GM12801 (cell line): ENCODE measurements around the gene IFT172.

Source experiments
- CTCF ChIP-seq: IDR thresholded peaks from one replicate; pipeline ENCODE4 v1.5.1; 2011; ENCODE audit warnings: control low read depth; ENCODE audit not compliant: insufficient read length; ENCODE audit errors: extremely low read depth

Gene IFT172

GRCh38 chr2:27492557-27492956 is 3.0 kb upstream of the IFT172 start:
- TF ChIP-seq CTCF, result no peak

GRCh38 chr2:27489118-27489497 is 435 bp downstream of the IFT172 start:
- no peak for TF ChIP-seq CTCF

- no peak for TF ChIP-seq CTCF
Measured at GRCh38 chr2:27485496-27485895, 4.0 kb downstream of the IFT172 start.

GRCh38 chr2:27471961-27472360 is 17.6 kb downstream of the IFT172 start:
- TF ChIP-seq CTCF, result no peak

GRCh38 chr2:27464443-27464842 is 25.1 kb downstream of the IFT172 start:
- no peak for TF ChIP-seq CTCF

- no peak for TF ChIP-seq CTCF
Measured at GRCh38 chr2:27461118-27461517, 28.4 kb downstream of the IFT172 start.

- TF ChIP-seq CTCF, result no peak
Measured at GRCh38 chr2:27453968-27454367, 35.6 kb downstream of the IFT172 start.

GRCh38 chr2:27451095-27451494 is 38.4 kb downstream of the IFT172 start:
- no peak for TF ChIP-seq CTCF
